ENCODE data around the gene FHL3.
"Not testable (repeated sequence)": the region's sequence is repeated elsewhere in the genome, so short reads cannot be mapped to it uniquely, and the experiment has no call there.

FHL3 gene

DNA sequence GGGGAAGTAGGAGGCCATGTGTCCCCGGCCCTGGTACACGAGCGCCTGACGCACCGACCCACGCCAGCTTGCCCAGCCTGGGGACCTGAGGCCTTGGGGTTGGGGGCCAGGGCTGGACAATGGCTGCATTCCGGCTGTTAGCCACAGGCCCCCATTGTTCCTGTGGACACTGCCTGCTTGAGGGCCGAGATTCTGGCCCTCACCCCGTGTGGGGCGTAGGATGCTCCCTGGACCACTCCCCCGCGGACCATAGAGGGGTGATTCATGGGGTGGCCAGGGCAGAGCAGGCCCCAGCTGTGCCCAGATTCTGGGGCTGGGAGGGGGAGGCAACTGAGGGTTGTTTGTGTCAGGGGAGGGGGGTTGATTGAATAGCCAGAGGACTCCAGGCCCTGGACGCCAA, 29.6 kb upstream of the FHL3 start:
- Histone ChIP-seq H3K27ac (replicated peaks) (no peak overlapping the region), H3K27me3 (ENCODE audit: insufficient read depth, poor library complexity, severe bottlenecking) (no peaks in the 10 kb centered on the region), H3K4me3 (replicated peaks; ENCODE audit: insufficient read depth, low read length) (no peak overlapping the region)
- no peak for DNase-seq (ENCODE audit: low read depth in 1 of 2, low spot score in 1 of 2)
- TF ChIP-seq, protein P1, sequence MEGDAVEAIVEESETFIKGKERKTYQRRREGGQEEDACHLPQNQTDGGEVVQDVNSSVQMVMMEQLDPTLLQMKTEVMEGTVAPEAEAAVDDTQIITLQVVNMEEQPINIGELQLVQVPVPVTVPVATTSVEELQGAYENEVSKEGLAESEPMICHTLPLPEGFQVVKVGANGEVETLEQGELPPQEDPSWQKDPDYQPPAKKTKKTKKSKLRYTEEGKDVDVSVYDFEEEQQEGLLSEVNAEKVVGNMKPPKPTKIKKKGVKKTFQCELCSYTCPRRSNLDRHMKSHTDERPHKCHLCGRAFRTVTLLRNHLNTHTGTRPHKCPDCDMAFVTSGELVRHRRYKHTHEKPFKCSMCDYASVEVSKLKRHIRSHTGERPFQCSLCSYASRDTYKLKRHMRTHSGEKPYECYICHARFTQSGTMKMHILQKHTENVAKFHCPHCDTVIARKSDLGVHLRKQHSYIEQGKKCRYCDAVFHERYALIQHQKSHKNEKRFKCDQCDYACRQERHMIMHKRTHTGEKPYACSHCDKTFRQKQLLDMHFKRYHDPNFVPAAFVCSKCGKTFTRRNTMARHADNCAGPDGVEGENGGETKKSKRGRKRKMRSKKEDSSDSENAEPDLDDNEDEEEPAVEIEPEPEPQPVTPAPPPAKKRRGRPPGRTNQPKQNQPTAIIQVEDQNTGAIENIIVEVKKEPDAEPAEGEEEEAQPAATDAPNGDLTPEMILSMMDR (IDR thresholded peaks at IDR 0.05; ENCODE audit: insufficient read depth, low read length), result no peak
- TF ChIP-seq GABPA (IDR thresholded peaks at IDR 0.05; ENCODE audit: low read depth), result no peak
- no peak for TF ChIP-seq SPI1 (IDR thresholded peaks at IDR 0.05; ENCODE audit: borderline replicate concordance, low read depth)
- no peak for TF ChIP-seq POLR2AphosphoS5 (IDR thresholded peaks at IDR 0.05; ENCODE audit: low read depth)
- TF ChIP-seq, protein P2, sequence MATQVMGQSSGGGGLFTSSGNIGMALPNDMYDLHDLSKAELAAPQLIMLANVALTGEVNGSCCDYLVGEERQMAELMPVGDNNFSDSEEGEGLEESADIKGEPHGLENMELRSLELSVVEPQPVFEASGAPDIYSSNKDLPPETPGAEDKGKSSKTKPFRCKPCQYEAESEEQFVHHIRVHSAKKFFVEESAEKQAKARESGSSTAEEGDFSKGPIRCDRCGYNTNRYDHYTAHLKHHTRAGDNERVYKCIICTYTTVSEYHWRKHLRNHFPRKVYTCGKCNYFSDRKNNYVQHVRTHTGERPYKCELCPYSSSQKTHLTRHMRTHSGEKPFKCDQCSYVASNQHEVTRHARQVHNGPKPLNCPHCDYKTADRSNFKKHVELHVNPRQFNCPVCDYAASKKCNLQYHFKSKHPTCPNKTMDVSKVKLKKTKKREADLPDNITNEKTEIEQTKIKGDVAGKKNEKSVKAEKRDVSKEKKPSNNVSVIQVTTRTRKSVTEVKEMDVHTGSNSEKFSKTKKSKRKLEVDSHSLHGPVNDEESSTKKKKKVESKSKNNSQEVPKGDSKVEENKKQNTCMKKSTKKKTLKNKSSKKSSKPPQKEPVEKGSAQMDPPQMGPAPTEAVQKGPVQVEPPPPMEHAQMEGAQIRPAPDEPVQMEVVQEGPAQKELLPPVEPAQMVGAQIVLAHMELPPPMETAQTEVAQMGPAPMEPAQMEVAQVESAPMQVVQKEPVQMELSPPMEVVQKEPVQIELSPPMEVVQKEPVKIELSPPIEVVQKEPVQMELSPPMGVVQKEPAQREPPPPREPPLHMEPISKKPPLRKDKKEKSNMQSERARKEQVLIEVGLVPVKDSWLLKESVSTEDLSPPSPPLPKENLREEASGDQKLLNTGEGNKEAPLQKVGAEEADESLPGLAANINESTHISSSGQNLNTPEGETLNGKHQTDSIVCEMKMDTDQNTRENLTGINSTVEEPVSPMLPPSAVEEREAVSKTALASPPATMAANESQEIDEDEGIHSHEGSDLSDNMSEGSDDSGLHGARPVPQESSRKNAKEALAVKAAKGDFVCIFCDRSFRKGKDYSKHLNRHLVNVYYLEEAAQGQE (IDR thresholded peaks at IDR 0.05; ENCODE audit: insufficient replicate concordance, low read depth), result no peak

DNA sequence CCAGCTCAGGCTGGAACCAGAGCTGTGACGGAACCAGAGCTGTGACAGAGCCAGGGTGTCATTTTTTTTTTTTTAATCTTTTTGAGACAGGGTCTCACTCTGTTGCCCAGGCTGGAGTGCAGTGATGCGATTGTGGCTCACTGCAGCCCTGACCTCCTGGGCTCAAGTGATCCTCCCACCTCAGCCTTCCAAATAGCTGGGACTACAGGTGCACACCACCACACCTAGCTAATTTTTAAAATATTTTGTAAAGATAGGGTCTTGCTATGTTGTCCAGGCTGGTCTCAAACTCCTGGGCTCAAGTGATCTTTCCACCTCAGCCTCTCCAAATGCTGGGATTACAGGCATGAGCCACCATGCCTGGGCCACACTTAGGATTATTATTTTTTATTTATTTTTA, 27.7 kb upstream of the FHL3 start:
- not testable (repeated sequence) for DNase-seq (ENCODE audit: low read depth in 1 of 2, low spot score in 1 of 2); H3K27ac ChIP-seq (replicated peaks); H3K4me3 ChIP-seq (replicated peaks; ENCODE audit: insufficient read depth, low read length); H3K27me3 ChIP-seq (ENCODE audit: insufficient read depth, poor library complexity, severe bottlenecking)

DNA sequence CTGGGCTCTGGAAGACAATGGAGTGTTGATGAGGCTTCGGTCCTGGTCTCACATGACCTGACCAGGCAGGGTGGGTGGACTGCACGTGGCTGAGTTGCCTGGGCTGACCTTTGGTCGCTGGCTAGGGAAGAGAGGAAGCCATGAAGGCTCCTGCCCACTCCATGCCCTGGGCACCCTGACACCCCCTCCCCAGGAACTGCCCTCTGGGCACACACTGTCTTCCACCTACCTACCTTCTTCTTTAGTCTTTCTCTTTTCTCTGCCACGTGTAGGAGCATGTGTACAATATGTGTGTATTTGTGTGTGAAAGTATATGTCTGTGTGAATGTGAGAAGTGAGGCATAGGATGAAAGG, 26.2 kb upstream of the FHL3 start:
- no peaks in the 10 kb centered on the region for H3K27me3 ChIP-seq (ENCODE audit: insufficient read depth, poor library complexity, severe bottlenecking)
- no peak overlapping the region for H3K4me3 ChIP-seq (replicated peaks; ENCODE audit: insufficient read depth, low read length)
- no peak overlapping the region for H3K27ac ChIP-seq (replicated peaks)
- no peak for DNase-seq (ENCODE audit: low read depth in 1 of 2, low spot score in 1 of 2)
- TF ChIP-seq, protein P1 (IDR thresholded peaks at IDR 0.05; ENCODE audit: insufficient read depth, low read length), result no peak
- TF ChIP-seq SPI1 (IDR thresholded peaks at IDR 0.05; ENCODE audit: borderline replicate concordance, low read depth), result no peak
- no peak for TF ChIP-seq GABPA (IDR thresholded peaks at IDR 0.05; ENCODE audit: low read depth)
- TF ChIP-seq POLR2AphosphoS5 (IDR thresholded peaks at IDR 0.05; ENCODE audit: low read depth), result no peak
- TF ChIP-seq, protein P2 (IDR thresholded peaks at IDR 0.05; ENCODE audit: insufficient replicate concordance, low read depth), result no peak

DNA sequence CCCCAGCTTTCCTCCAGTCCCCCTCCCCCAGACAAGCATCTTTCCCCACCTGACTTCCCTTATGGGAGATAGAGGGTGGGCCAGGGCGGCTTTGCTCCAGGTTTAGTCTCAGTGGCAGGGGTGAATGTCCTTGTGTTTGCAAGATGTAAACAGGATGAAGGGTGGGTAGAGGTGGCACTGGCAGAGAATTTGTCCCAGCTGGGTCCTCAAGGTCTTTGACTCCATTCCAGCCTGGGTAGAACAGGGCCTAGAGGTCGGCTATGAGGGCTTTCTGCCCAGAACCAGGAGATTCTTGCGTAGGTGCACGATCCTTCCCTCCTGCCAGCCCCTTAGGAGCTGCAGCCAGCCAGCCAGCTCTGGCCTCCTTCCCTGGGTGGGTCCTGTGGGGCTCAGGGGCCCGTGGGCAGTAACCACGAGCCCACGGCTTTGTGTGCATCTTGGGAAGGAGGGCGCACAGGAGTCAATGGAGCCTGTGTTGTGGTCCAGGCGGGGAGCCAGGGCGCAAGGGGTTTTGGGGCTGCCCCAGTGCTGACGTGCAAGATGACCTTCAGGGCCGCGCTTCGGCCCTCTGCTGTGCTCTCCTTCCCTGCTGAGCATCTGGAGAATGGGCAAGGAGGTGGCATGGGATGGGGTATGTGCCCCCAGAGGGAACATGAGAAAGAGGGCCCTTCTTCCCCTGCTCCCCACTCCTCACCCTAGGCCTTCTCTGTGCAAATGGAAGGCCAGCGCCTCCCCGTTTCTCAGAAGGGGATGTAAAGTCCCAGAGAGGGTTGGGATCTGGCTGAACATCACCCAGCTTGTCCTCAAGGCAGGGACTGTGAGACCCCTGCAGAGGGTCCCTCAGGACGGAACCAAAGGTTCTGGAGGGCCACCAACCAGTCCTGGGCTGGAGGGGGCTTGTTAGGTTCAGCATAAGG, 25.5 kb upstream of the FHL3 start:
- DNase-seq (ENCODE audit: low read depth in 1 of 2, low spot score in 1 of 2), result no peak
- TF ChIP-seq GABPA (IDR thresholded peaks at IDR 0.05; ENCODE audit: low read depth), result no peak
- TF ChIP-seq POLR2AphosphoS5 (IDR thresholded peaks at IDR 0.05; ENCODE audit: low read depth), result no peak
- TF ChIP-seq SPI1 (IDR thresholded peaks at IDR 0.05; ENCODE audit: borderline replicate concordance, low read depth), result no peak
- TF ChIP-seq, protein P2 (IDR thresholded peaks at IDR 0.05; ENCODE audit: insufficient replicate concordance, low read depth), result no peak
- TF ChIP-seq, protein P1 (IDR thresholded peaks at IDR 0.05; ENCODE audit: insufficient read depth, low read length), result no peak
- Histone ChIP-seq H3K27ac (replicated peaks) (no peak overlapping the region), H3K4me3 (replicated peaks; ENCODE audit: insufficient read depth, low read length) (no peak overlapping the region), H3K27me3 (ENCODE audit: insufficient read depth, poor library complexity, severe bottlenecking) (no peaks in the 10 kb centered on the region)

All from HL-60 (cell line).